Mesendoderm (in vitro differentiated cells): ENCODE measurements around the gene IQCK.

Source experiments
- DNase-seq: peaks from one replicate; pipeline ENCODE4 v3.0.0; 2013
- H2AK5ac ChIP-seq: 2 replicates; pipeline ENCODE4 v1.6.1; 2013; ENCODE audit warnings: low read length, inconsistent platforms
- H2BK120ac ChIP-seq: 2 replicates; pipeline ENCODE4 v1.6.1; 2013; ENCODE audit warnings: low read depth, mild to moderate bottlenecking, low read length, moderate library complexity, mixed read lengths
- H2BK15ac ChIP-seq: replicated peaks from 2 replicates; pipeline ENCODE4 v1.6.1; 2013; ENCODE audit warnings: low read depth, mild to moderate bottlenecking, moderate library complexity
- H2BK5ac ChIP-seq: 2 replicates; pipeline ENCODE4 v1.6.1; 2013; ENCODE audit warnings: low read length, inconsistent platforms
- H3K18ac ChIP-seq: 2 replicates; pipeline ENCODE4 v1.6.1; 2013; ENCODE audit warnings: mild to moderate bottlenecking, low read length, mixed read lengths
- H3K23ac ChIP-seq: one replicate; pipeline ENCODE4 v1.6.1; 2013; ENCODE audit warnings: low read length
- H3K27ac ChIP-seq: 2 replicates; pipeline ENCODE4 v1.5.1; 2013; ENCODE audit warnings: low read depth, mild to moderate bottlenecking, inconsistent platforms, low read length, moderate library complexity
- H3K27me3 ChIP-seq: 2 replicates; pipeline ENCODE4 v1.6.1; 2013; ENCODE audit warnings: low read length, control low read depth, mild to moderate bottlenecking, inconsistent platforms; ENCODE audit not compliant: insufficient read depth, poor library complexity
- H3K36me3 ChIP-seq: 2 replicates; pipeline ENCODE4 v1.6.1; 2013; ENCODE audit warnings: low read length, inconsistent platforms; ENCODE audit not compliant: control insufficient read depth, insufficient read depth
- H3K4ac ChIP-seq: one replicate; pipeline ENCODE4 v1.6.1; 2013; ENCODE audit warnings: low read depth, mild to moderate bottlenecking, low read length, moderate library complexity
- H3K4me1 ChIP-seq: 2 replicates; pipeline ENCODE4 v1.6.1; 2013; ENCODE audit warnings: low read depth, low read length, inconsistent platforms; ENCODE audit not compliant: control insufficient read depth
- H3K4me2 ChIP-seq: 2 replicates; pipeline ENCODE4 v1.6.1; 2013; ENCODE audit warnings: low read length
- H3K4me3 ChIP-seq: 2 replicates; pipeline ENCODE4 v1.5.1; 2013; ENCODE audit warnings: mild to moderate bottlenecking, low read length
- H3K56ac ChIP-seq: one replicate; pipeline ENCODE4 v1.6.1; 2013; ENCODE audit warnings: low read length
- H3K79me1 ChIP-seq: 2 replicates; pipeline ENCODE4 v1.6.1; 2013; ENCODE audit warnings: low read length, inconsistent platforms
- H3K79me2 ChIP-seq: 2 replicates; pipeline ENCODE4 v1.6.1; 2013; ENCODE audit warnings: mild to moderate bottlenecking, low read length; ENCODE audit not compliant: control insufficient read depth, insufficient read depth
- H3K9ac ChIP-seq: 2 replicates; pipeline ENCODE4 v1.6.1; 2013; ENCODE audit warnings: low read length, inconsistent platforms
- H4K5ac ChIP-seq: one replicate; pipeline ENCODE4 v1.6.1; 2013; ENCODE audit warnings: low read length
- H4K8ac ChIP-seq: one replicate; pipeline ENCODE4 v1.6.1; 2013; ENCODE audit warnings: low read depth, mild to moderate bottlenecking, control low read depth, low read length, moderate library complexity
- WGBS: extraction: QIAGEN DNeasy Blood & Tissue Kit; methylation state at CpG from one replicate; pipeline ENCODE4 v1.1.7; 2013; ENCODE audit warnings: low lambda C conversion rate, missing lambda C conversion rate; ENCODE audit not compliant: insufficient coverage; ENCODE audit errors: extremely low coverage; 5-methylcytosine and 5-hydroxymethylcytosine counted together

Gene IQCK

GRCh38 chr16:19810817-19811731 is 93.0 kb downstream of the IQCK start:
- Histone ChIP-seq H4K5ac (no peak overlapping the region), H3K23ac (no peak overlapping the region), H2AK5ac (no peak overlapping the region), H2BK120ac (no peak overlapping the region), H4K8ac (no peak overlapping the region), H3K4me1 (no peaks in the 10 kb centered on the region), H3K36me3 (no peaks in the 10 kb centered on the region), H3K4me3 (no peak overlapping the region), H3K27ac (no peak overlapping the region), H2BK5ac (no peak overlapping the region), H3K56ac (no peak overlapping the region), H3K9ac (no peak overlapping the region), H3K4me2 (no peak overlapping the region), H3K79me2 (no peaks in the 10 kb centered on the region), H3K27me3 (no peaks in the 10 kb centered on the region), H2BK15ac (no peak overlapping the region), H3K79me1 (no peaks in the 10 kb centered on the region), H3K4ac (no peak overlapping the region), H3K18ac (no peak overlapping the region)
- 100% methylated on average over 2 of the region's 13 CpGs for WGBS
- no peak for DNase-seq

DNA sequence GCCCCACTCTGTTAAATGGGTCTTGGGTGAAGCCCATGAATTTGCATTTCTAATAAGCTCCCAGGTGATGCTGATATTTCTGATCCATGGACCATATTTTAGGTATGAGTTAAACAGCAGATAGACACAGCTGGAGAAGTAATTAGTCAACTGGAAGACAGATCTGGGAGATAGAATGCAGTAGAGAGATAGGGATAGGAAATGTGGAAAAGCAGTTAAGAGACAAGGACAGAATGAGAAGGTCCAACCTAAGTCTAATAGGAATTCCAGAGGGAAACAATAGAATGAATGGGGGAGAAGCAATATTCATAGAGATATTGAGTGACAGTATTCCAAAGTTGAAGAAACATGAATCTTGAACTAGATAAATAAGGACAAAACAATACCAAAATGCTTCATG is 94.9 kb downstream of the IQCK start:
- Histone ChIP-seq H3K4ac (no peak overlapping the region), H2AK5ac (no peak overlapping the region), H3K79me2 (no peaks in the 10 kb centered on the region), H3K36me3 (no peaks in the 10 kb centered on the region), H3K23ac (no peak overlapping the region), H3K18ac (no peak overlapping the region), H3K27ac (no peak overlapping the region), H3K4me2 (no peak overlapping the region), H3K4me1 (no peaks in the 10 kb centered on the region), H3K9ac (no peak overlapping the region), H3K79me1 (no peaks in the 10 kb centered on the region), H4K8ac (no peak overlapping the region), H3K4me3 (no peak overlapping the region), H2BK5ac (no peak overlapping the region), H4K5ac (no peak overlapping the region), H2BK120ac (no peak overlapping the region), H3K56ac (no peak overlapping the region), H2BK15ac (no peak overlapping the region), H3K27me3 (no peaks in the 10 kb centered on the region)
- no peak for DNase-seq

DNA sequence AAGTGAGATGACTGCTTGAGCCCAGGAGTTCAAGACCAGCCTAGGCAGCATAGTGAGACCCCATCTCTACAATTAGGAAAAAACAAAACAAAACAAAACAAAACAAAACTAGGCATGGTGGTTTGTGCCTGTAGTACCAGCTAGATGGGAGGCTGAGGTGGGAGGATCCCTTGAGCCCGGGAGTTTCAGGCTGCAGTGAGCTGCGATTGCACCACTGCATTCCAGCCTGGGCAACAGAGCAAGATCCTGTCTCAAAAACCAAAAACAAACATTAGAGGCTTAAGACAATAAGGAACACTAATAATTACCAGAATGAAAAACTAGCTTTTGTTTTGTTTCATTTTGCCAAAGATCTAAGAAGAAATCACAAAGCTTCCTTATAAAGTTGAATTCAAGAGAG is 97.3 kb downstream of the IQCK start:
- WGBS: no CpG with 5 or more reads among the region's 2 CpGs

GRCh38 chr16:19817122-19817521 is 99.1 kb downstream of the IQCK start:
- H3K27ac ChIP-seq: no peak overlapping the region
- DNase-seq: peak; percentile 28

More for the DNA sequence above, 97.3 kb downstream of the IQCK start:
- Histone ChIP-seq H3K4ac (no peak overlapping the region), H3K27ac (no peak overlapping the region), H3K79me2 (no peaks in the 10 kb centered on the region), H3K9ac (no peak overlapping the region), H4K5ac (no peak overlapping the region), H3K4me1 (no peaks in the 10 kb centered on the region), H3K79me1 (no peaks in the 10 kb centered on the region), H3K23ac (no peak overlapping the region), H3K18ac (no peak overlapping the region), H3K4me2 (no peak overlapping the region), H3K27me3 (no peaks in the 10 kb centered on the region), H4K8ac (no peak overlapping the region), H2BK15ac (no peak overlapping the region), H2BK120ac (no peak overlapping the region), H3K56ac (no peak overlapping the region), H3K4me3 (no peak overlapping the region), H3K36me3 (no peaks in the 10 kb centered on the region), H2AK5ac (no peak overlapping the region), H2BK5ac (no peak overlapping the region)
- DNase-seq: no peak

DNA sequence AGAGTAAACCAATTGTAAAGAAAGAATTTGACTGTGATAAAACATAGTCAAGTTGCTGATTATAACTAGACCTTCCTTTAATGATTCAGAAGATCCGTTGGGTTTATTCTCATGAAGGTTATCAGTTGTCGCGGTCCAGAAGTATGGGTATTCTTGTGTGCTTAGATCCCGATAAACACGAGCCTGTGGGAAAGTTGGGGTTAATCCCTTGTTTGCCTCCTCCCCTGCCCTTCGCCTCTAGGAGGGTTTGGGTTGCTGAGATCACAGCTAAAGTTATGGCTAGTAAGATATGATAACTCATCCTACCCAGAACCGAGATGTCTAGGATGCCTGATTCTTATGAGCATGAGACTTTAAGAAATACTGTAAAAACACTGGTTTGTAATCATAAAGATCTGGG is 99.8 kb downstream of the IQCK start:
- H3K27me3 ChIP-seq: no peaks in the 10 kb centered on the region
- no CpG with 5 or more reads among the region's 7 CpGs for WGBS
- no peak overlapping the region for H2AK5ac ChIP-seq
- no peak overlapping the region for H4K8ac ChIP-seq
- no peak overlapping the region for H3K4me3 ChIP-seq
- H3K79me2 ChIP-seq: no peaks in the 10 kb centered on the region
- H3K56ac ChIP-seq: no peak overlapping the region
- no peak overlapping the region for H3K27ac ChIP-seq
- H3K4me1 ChIP-seq: no peaks in the 10 kb centered on the region
- H3K18ac ChIP-seq: no peak overlapping the region
- no peak overlapping the region for H3K9ac ChIP-seq
- no peak overlapping the region for H2BK15ac ChIP-seq
- DNase-seq: no peak
- no peak overlapping the region for H4K5ac ChIP-seq
- H2BK120ac ChIP-seq: no peak overlapping the region
- H3K23ac ChIP-seq: no peak overlapping the region
- no peak overlapping the region for H3K4me2 ChIP-seq
- H3K36me3 ChIP-seq: no peaks in the 10 kb centered on the region
- H3K79me1 ChIP-seq: no peaks in the 10 kb centered on the region
- no peak overlapping the region for H3K4ac ChIP-seq
- H2BK5ac ChIP-seq: no peak overlapping the region

More at GRCh38 chr16:19817122-19817521, 99.1 kb downstream of the IQCK start:
- H3K27me3 ChIP-seq: no peaks in the 10 kb centered on the region
- H2BK120ac ChIP-seq: no peak overlapping the region
- H3K4ac ChIP-seq: no peak overlapping the region
- H3K23ac ChIP-seq: no peak overlapping the region
- H2BK15ac ChIP-seq: no peak overlapping the region
- H3K56ac ChIP-seq: no peak overlapping the region
- H3K4me1 ChIP-seq: no peaks in the 10 kb centered on the region
- no CpG with 5 or more reads among the region's 3 CpGs for WGBS
- H3K9ac ChIP-seq: no peak overlapping the region
- no peak overlapping the region for H2BK5ac ChIP-seq
- no peak overlapping the region for H2AK5ac ChIP-seq
- H3K4me3 ChIP-seq: no peak overlapping the region
- H3K79me2 ChIP-seq: no peaks in the 10 kb centered on the region
- H3K79me1 ChIP-seq: no peaks in the 10 kb centered on the region
- no peak overlapping the region for H3K18ac ChIP-seq
- H3K4me2 ChIP-seq: no peak overlapping the region
- H4K8ac ChIP-seq: no peak overlapping the region
- H3K36me3 ChIP-seq: no peaks in the 10 kb centered on the region
- no peak overlapping the region for H4K5ac ChIP-seq

DNA sequence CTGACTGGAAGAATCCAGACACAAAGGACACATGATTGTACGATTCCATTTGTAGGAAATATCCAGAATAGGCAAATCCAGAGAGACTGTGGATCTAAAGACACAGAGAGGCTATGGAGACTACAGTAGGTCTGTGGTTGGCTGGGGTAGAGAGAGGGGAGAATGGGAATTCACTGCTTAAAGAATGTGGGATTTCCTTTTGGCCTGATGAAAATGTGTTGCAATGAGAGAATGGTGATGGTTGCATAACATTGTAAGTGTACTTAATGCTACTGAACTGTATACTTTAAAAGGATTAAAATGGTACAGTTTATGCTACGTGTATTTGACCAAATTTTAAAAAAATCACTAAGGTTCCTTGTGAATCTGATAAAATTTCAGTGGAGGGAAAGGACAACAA is 104.5 kb downstream of the IQCK start:
- Histone ChIP-seq H2BK120ac (no peak overlapping the region), H3K27ac (no peak overlapping the region), H2BK5ac (no peak overlapping the region), H4K8ac (no peak overlapping the region), H3K56ac (no peak overlapping the region), H3K23ac (no peak overlapping the region), H3K36me3 (no peaks in the 10 kb centered on the region), H3K27me3 (no peaks in the 10 kb centered on the region), H2BK15ac (no peak overlapping the region), H2AK5ac (no peak overlapping the region), H3K4ac (no peak overlapping the region), H4K5ac (no peak overlapping the region), H3K18ac (no peak overlapping the region), H3K9ac (no peak overlapping the region), H3K4me2 (no peak overlapping the region), H3K79me1 (no peaks in the 10 kb centered on the region), H3K79me2 (no peaks in the 10 kb centered on the region), H3K4me3 (no peak overlapping the region), H3K4me1 (no peaks in the 10 kb centered on the region)
- WGBS: no CpG with 5 or more reads among the region's 2 CpGs
- DNase-seq: no peak
